ENCODE measurements around the gene KBTBD2. TPM values are rescaled to one million over a fixed set of nuclear protein-coding genes. Genes with fewer than 3 reads are reported as not detected.
A peak's percentile ranks its signal among the peaks of the same experiment; 100 is the strongest.
"Not testable (repeated sequence)": the region's sequence is repeated elsewhere in the genome, so short reads cannot be mapped to it uniquely, and the experiment has no call there.

Gene KBTBD2
- total RNA-seq, result 70.3 TPM

DNA sequence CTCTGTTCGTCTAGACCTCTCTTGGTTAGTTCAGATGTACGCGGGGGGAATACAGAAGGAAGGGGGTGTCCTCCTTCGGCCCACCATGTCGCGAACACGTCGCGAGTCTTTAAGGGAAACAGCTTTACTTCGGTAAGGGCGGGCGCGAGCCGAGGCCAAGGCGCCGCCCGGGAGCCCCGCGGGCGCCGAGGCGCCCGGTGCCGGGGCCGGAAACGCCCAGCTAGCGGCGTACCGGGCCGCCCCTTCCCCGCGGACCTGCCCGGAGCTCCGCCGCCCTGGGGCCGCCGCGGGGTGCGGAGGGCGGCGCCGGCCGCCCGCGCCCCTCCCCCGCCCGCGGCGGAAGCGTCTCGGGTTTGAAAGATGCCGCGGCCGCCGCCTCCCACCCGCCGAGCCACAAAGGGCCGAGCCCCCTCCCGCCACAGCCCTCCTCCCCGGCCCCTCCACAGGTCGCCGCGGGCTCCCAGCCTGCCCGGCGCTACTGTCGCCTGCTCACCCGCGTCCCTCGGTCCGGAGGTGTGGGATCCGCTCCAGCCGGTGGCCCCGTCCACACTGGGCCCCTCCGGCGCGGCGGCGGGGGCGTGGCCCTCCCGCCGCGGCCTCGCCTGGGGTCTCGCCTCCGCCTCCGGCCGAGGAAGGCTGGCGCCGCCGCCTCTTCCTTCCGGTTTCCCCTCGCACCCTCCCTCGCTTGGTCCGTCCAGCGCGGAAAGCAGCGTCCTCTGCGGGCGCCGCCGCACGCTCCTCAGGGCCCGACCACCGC is at the start of gene KBTBD2:
KBTBD2 (minus strand) TSS at position 718 of the 757 bp plus-strand sequence. CDS start 12,156 bp downstream, outside the sequence.
- DNase-seq, result peak; percentile 90

DNA sequence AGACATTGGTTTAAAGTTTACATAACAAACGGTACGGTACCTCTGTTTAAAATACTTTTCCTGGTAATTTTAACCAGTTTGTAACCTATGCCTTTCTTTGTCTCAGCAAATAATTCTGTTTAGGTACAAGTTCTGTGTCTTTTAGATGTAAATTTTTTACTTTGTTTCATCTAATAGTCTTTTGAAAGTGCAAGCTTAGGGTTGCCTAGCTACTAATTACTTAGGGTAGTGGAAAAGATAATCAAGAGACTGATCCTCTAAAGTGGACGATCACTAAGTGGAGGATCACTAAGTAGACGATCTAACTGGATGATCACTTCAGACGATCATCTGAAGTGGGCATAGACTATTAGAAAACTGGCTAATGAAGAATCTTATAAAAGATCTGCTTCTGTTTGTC is 49.6 kb upstream of the KBTBD2 start:
- no peak for DNase-seq

DNA sequence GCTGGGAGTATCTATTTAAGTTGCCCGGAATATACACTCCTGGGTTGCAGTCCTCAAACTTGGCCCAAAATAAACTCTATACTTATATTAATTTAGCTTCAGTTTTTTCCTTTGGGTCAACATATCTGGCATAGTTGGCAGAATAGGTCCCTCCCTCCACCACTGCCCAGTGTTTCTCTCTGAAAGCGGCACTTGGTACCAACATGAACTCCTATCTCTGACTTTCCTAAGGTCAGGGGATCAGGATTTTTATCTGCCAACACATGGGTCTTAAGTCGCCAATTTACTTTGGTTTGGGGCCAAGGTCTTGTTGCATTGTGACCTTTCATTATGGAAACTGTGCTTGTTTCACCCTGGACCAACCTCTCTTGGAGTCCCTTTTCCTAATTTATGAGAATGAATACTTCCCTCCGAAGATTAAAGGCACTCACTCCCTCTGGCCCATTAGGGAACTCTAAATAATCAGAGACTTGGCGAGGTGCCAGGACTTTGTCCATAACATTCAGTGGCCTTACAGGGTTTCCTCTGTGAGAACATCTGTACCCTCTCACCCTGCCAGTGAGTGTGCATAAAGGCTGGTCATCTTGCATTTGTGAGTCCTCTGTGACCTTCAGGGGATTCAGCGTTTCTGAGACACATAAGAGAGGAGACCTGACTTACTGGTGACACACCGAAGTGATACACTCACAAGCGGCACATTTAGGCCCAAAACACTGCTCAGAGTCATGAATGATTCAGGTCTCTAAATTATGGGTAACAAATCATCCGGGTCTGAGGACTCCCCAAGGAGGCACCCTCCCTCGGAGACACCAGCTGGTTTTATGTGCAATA is 46.0 kb upstream of the KBTBD2 start:
- DNase-seq, result peak; percentile 58

DNA sequence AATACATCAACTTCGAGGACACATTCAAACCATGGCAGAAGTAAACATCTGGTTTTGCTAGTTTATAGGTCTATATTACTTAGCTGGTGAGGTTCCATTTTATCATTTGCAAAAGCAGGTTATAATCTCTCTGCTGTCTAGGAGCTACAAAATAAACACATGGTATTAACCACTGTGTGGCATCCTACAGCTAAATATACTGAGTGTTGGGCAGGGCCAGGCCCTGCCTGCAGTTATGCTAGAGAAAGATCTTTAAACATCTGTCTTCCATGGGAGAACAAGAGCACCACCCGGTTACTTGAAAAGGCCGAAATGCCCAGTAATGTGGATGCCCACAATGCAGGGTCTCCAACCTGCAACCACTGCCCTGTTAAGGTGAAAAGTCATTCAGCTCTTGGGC is 45.1 kb upstream of the KBTBD2 start:
- no peak for DNase-seq

DNA sequence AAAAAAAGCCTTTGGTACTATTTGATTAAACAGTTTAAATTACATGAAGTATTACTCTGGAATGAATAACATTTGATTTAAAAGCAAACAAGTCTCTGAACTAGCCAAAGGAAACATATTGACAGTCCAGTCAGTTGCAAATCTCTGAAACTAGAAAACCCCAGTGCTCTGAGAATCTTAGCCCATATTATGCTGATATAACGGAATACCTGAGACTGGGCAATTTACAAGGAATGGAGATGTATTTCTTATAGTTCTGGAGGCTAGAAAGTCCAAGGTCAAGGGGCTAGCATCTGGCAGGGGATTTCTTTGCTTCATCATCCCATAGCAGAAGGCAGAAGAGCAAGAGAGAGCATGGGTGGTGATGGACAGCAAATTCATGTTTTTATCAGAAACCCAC is 44.0 kb upstream of the KBTBD2 start:
- DNase-seq, result no peak

- no peak for DNase-seq
Observed at GRCh38 chr7:32930378-32930777, 38.8 kb upstream of the KBTBD2 start.

DNA sequence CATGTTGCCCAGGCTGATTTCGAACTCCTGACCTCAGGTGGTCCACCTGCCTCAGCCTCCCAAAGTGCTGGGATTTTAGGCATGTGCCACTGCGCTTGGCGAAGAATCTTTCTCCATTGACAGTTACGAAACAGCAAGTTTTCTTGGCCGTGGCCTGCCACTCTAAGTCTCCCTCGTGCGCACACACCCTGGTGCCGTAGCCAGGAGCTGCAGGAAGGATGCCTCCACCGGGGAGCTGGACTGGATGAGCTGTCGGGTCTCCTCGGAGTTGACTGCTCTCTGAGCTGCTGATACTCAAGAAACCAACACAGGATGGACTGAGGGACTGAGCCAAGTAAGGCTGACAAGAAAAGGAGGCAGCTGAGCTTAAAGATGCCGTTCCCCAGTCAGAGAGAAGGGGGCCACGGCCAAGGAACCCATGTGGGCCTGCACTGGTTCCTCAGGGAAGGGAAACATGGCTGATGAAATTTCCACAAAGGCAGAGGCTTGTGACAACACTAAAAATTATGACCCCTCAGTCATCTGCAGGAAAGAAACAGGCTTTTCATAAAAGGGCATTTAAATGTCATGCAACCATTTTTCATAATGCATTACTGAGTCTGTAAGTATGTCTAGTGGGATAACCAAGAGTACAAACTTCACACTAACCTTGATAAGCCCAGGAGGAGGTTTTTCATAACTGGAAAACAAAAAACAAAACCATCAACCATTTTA is 38.0 kb upstream of the KBTBD2 start:
- DNase-seq, result no peak

GRCh38 chr7:32928785-32929298 is 37.3 kb upstream of the KBTBD2 start:
- DNase-seq, result no peak

DNA sequence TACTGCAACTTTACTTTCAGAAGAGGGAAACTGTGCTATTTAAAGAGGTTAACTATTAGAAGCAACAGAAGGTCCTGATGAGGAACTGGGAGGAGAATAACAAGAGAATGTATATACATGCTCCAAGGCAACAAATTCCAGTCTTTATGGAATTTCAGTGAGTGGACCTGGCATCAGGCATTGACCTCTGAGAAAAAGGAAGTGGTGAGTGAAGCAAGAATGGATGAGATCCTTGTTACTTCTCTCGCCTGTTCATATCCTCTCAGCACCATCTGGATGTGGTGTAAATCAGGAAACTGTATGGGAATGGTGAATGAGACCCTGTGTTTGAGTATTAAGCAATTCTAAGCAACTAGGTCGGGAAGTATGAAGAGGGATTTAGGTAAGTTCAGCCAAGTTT is 30.3 kb upstream of the KBTBD2 start:
- DNase-seq, result no peak

DNA sequence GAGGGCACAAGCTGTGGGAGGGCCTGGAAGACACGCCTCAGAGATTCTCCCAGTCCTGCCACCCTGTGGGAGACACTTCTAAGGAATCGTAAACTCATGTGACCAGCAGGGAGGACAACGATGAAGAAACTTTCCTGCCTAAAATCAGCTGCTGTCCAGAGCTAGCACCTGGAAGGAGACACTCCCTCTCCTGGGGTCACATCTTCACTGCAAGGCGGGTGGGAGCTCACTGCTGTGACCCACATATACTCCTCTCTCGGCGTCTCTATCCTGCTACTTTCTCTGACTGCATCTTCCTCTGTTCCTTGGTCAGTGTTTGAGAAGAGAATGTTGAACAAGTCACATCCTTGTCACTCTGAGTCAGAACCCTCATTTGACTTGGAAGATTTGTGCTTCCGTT is 25.4 kb upstream of the KBTBD2 start:
- DNase-seq, result not testable (repeated sequence)

DNA sequence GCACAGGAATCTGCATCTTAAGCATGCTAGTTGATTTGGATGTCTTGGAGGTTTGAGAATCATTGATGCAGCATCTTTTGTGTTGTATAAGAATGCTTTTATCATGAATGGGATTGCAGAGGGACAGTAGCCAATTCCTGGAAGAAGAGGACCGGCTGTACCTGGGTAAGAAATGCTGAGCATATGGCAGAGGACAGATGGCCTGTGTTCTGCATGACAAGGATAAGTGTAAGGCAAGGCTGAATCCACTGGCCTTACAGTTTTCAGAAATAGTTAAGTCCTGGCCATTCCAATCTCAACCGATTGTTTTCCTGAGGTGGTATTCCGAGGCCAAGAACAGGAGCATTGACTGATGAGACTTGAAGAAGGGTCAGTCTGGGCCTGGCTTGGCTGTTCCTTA is 24.4 kb upstream of the KBTBD2 start:
- no peak for DNase-seq

- DNase-seq, result no peak
Observed at GRCh38 chr7:32915041-32915536, 23.5 kb upstream of the KBTBD2 start.

GRCh38 chr7:32914184-32914583 is 22.6 kb upstream of the KBTBD2 start:
- no peak for DNase-seq

DNA sequence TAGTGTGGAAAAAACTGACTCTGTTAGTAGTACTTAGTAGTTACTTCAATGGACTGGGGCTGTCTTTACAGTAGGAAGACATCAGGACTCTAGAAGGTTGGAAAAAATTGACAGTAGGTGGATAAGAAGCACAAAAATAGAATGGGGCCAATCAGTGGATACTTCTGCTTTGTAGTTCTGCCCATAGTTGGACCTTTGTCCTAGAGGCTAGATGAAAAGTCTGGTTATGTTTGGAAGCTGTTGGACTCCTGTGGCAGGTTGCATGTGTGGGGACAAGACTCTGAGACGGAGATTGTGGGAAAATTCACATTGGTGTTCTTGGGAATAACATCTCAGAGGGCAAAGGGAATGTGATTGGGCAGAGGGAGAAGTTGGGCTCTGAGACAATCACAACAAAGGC is 18.6 kb upstream of the KBTBD2 start:
- no peak for DNase-seq

GRCh38 chr7:32905175-32905662 is 13.7 kb upstream of the KBTBD2 start:
- peak; percentile 90 for DNase-seq

DNA sequence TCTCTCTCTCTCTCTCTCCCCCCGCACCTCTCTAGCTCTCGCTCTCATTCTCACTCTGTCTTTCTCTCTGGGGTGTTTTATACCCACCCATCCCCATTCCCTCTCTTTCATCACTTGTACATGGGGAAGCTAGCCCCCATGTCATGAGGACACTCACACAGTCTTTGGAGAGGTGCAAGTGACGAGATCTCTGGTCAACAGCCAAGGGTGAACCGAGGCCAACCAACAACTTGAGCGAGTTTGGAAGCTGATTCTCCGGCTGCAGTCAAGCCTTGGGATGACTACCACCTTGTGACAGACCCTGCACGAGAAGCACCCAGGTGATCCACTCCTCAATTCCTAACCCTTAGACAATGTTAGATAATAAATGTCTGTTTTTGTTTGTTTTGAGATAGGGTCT is 10.1 kb upstream of the KBTBD2 start:
- no peak for DNase-seq

DNA sequence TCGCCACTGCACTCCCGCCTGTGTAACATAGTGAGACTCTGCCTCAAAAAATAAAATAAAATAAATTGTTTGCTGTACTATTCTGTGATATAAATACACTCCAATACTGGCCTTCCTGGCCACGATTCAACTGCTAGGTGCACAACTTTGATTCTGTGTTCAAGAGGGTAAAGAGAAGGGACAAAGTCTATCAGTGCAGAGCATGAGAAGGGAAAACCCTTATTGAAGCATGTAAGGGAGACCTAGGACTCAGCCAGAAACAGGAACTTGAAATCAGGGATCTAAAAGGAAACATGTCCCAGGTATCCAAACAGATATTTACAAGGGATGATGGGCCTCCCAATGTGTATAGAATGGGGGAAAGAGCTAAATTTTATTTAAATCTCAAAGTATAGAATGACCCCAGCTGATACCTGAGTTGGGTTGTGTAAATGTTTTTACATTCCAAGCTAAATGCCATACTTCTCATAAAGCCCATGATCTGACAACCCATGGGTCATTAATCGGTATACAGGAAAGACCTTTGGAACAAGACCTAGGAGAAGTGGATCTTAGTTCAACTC is 9.0 kb upstream of the KBTBD2 start:
- DNase-seq, result no peak

- DNase-seq, result not testable (repeated sequence)
Observed at GRCh38 chr7:32897376-32897775, 5.8 kb upstream of the KBTBD2 start.

- no peak for DNase-seq
Observed at GRCh38 chr7:32896564-32897347, 5.2 kb upstream of the KBTBD2 start.

- DNase-seq, result no peak
Observed at GRCh38 chr7:32894171-32894570, 2.6 kb upstream of the KBTBD2 start.

DNA sequence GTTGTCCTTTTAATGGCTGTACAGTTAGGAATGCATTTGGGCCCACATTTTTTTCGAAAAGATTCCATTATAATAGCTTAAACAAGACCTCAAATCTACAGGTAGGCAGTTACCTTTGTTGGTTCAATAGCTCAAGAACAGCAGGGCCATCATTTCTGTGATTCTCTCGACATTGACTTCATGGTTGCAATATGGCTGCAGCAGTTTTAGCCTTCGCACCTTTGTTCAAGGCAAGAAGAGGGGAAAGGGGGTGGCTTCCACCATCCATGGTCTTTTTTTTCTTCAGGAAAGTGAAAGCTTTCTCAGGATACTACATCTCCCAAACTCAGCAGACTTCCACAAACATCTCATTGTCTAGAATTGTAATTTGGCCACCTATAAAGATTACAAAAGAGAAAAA is 2.2 kb upstream of the KBTBD2 start:
- DNase-seq, result no peak

All from tongue (tissue), 2 donors.